Testis (tissue), 2 donors: ENCODE measurements around the gene BEAN1.

Source experiments
- CTCF ChIP-seq, 3 experiments: fragments of 450-650 bp in 2 of 3; fragments of 200-600 bp in 1 of 3; sonication (generic) in 1 of 3; IDR thresholded peaks; one replicate each; pipeline ENCODE4 v1.5.1; 2016 to 2019; ENCODE audit warnings: antibody characterized with exemption in 3 of 3, mild to moderate bottlenecking in 2 of 3, moderate library complexity in 1 of 3
- POLR2A ChIP-seq: fragments of 450-650 bp; IDR thresholded peaks from one replicate; pipeline ENCODE4 v1.6.1; 2017; ENCODE audit warnings: antibody characterized with exemption, mild to moderate bottlenecking, moderate library complexity

- no peak for TF ChIP-seq CTCF (IDR thresholded peaks at IDR 0.05)
- TF ChIP-seq POLR2A: no peak
Observed at GRCh38 chr16:66428682-66429251, 1.7 kb downstream of the BEAN1 start.
